EL (cell line): ENCODE measurements around the gene KCP.

Source experiments
- DNase-seq: peaks from one replicate; pipeline ENCODE4 v3.0.0-alpha.2; 2016

Gene KCP

DNA sequence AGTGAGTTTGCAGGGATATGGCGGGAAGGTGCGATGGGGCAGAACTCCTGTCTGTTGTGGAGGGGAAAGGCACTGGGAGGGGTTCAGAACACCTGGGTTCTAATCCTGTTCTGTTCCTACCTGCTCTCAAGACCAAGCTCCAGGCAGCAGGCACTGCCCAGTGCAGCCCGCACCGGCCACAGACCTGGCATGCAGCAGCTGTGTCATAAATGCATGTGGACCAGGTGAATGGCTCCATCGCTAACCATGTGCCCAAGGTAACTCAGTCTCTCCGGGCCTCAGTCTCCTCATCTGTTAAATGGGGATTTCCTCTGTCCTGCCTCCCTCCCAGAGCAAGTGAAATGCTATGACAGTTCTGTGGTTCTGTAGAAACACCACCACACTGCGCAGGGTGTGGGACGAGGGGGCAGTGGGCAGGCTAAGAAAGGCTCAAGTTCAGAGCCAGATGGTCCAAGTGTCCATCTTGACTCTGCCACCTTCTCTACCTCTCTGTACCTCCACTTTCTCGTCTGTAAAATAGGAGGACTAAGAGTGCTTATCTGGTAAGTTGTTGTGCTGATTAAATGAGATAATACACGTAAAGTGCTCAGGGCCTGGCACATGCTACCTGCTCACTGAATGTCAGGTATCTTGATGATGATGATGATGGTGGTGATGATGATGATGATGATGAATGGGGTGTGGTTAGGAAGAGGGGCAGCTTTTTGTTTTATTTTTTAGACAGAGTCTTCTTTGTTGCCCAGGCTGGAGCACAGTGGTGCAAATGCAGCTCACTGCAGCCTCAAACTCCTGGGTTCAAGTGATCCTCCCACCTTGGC, 24.9 kb downstream of the KCP start:
- DNase-seq: no peak

- DNase-seq: no peak
Observed at GRCh38 chr7:128884561-128885369, 25.7 kb downstream of the KCP start.

DNA sequence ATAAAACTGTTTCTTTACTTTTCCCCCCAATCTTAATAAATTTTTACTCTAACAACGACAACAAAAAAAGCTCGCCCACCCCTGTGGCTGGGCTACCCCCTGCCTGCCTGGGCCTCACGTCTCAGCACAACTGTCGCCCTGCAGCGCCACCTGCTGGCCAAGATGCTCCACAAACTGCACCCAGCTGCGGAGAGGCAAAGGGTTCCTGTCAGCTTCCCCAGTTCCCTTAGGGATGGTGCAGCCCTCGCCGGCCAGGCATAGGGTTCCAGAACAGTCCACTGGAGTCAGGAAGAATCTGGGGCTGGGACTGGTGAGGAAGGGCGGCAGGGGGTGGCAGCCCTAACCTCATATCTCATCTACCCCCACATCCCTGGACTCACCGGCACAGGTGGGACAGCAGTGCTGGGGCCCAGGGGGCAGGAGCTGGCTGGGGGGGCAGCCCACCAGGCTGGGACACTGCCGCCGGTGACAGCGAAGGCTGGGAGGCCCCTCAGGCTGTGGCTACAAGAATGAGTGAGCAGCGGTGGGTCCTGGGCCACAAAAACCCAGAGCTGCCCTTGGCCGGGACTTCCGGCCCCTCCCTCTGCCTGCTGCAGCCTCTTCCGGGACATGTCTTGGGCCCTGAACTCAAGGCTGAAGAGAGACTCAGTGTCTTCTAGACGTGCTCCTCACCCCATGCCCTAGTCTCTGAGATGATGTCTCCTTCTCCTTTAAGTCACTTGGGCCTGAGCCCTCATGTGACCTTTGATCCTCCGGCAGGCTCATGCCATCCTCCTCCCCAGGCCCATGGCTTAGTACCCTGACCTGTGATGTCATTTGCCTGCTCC, 26.7 kb downstream of the KCP start:
- DNase-seq: peak; percentile 71

DNA sequence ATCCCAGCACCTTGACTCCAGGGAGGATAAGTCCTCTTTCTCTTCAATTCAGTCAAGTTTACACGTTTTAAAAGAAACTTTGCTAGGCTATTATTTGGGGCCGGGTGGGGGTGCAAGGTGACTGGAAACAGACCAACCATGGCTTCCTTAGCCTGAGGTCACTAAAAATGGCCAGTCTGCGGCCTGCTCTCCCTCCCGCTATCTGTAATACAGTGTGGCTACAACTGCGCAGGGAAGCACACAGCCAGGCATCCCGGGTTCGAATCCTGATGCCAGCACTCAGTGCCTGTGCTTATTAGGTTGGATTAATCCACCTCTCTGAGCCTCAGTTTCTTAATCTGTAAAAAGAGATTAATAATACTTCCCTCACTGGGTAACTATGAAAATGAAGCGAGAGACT, 28.4 kb downstream of the KCP start:
- DNase-seq: no peak

DNA sequence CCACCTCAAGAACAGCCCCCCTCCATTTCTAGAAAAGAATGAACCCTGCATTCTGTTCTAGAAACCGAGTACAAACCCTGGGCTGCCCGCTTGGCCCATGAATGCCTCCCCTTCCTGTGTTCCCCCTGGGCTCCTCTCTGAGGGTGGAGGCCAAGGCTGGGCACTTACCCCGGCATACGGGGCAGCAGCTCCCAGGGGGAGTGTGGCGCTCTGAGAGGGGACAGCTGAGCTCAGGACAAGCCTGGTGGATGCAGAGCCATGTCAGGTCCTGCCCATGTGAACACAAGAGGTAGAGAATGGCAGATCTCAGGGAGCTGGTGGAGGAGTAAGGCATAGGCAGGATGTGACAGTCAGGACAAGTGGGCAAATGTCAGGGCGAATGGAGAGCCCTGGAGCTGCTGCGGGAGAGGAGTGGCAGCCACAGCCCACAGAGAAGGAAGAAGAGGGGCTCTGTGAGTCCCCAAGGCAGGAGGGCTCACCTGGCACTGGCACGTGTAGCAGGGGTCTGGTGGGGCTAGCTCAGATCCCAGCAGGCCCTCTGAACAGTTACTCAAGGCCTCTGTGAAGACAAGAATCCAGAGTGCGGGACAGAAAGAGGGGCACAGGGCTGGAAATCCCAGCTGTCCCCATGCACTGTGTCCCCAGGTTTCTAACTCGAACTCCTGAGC, 28.9 kb downstream of the KCP start:
- no peak for DNase-seq

DNA sequence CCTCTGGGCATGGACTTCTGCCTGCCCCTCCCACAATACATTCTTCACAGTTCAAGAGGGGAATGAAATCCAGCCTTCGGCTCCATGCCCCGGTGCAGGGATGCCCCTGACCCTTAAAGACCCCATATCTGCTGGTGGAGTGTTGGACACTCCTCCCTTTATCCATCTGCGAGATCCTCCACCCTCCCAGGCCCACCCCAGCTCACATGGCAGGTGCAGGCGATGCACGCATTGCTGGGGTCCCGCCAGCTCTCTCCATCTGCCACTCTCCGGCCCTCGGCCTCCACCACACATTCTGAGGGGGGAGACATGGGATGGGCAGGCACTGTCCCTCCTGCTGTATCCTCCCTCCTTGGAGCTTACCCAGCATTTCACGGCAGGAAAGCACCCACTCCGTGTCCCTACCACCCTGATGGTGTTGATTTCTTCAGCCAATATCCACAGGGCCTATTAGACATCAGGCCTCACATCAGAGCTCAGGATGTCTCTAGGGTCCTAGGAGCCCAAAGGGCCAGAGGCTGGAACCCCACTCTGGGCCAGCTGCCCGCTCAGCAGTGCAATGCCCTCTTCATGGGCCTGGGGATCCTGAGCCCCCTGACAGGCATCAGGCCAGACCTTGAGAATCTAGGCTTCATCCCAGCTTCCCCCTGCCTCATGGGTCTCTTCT, 29.6 kb downstream of the KCP start:
- DNase-seq: no peak

DNA sequence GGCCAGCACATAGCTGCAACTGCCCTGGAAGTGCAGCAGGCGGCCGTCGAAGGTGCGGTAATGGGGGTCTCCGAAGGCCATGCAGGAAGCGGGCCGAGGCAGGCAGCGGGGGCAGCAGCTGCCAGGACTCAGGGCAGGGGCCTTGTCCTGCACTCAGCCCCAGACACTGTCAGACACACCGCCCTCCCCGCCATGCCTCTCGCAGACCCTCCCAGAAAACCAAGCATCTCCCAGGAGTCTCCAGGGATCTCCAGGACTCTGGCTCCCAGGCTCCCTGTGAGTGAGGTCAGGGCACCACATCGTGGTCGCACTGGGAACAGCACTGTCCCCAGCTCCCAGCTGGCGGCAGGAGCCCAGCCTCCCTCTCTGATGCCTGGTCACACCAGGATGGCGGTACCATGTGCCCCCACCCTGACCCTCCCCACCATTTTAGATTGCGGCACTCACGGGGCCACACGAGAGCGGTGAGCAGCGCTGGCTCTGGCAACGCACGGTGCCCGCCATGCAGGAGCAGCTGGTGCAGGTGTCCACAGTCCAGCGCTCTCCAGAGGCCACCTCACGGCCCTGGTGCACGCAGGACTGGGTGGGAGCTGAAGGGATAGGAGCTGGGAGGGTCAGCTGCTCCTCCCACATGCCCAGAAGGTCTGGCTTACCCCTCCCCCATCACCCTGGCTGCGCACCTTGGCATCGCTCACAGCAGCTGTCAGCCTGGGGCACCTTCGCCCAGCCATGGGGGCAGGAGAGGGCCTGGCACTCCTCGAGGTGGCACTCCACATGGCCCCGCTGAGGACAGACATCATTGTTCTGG, 30.4 kb downstream of the KCP start:
- peak; percentile 65 for DNase-seq

GRCh38 chr7:128879461-128879938, 31.0 kb downstream of the KCP start:
- no peak for DNase-seq

DNA sequence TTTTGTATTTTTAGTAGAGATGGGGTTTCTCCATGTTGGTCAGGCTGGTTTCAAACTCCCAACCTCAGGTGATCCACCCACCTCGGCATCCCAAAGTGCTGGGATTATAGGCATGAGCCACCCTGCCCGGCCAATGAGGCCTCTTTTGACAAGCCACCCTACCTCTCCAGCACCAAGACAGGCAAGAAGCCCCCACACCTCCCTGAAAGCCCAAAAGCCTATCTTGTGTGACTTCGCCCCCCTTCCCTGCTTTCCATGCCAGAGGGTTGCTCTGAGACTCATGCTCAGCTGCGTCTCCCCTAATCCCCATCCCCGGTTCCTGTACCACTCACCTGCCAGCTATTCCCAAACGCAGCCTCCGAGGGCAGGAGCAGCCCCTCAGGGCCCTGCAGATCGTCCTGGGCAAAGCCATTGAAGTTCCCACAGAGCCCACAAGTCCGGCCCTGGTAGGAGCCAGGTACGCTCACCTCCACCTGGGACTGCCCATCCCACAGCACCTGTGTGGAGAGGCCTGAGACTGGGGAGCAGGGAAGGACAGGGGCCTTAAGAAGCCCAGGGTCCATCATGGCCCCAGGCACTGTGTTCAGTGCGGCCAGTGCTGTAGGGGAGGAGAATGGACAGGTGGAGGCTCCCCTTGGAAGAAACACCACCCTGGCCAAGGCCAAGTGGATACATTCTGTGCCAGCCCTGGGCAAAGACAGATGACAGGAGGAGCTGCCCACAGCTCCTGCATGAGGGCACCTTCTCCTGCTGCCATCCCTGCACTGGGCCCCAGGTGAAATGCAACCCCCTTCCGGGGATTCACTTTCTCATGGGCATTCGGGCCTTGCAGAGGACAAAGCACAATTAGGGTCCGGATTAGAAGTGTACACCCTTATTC, 32.0 kb downstream of the KCP start:
- no peak for DNase-seq

DNA sequence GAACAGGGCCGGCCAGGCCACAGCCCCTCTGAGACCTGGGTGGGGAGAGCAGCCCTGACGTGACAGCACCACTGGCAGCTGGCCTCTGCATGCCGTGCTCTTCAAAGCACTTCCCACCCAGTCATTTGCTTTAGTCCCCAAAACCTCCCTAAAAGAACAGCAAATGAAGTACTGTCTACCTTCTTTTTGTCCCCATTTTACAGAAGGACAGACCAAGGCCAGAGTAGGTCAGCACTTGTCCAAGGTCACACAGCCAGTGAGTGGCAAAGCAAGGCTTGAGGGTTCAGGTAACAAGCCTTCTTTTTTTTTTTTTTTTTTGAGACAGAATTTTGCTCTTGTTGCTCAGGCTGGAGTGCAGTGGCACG, 32.8 kb downstream of the KCP start:
- no peak for DNase-seq

GRCh38 chr7:128876978-128877755, 33.3 kb downstream of the KCP start:
- no peak for DNase-seq

DNA sequence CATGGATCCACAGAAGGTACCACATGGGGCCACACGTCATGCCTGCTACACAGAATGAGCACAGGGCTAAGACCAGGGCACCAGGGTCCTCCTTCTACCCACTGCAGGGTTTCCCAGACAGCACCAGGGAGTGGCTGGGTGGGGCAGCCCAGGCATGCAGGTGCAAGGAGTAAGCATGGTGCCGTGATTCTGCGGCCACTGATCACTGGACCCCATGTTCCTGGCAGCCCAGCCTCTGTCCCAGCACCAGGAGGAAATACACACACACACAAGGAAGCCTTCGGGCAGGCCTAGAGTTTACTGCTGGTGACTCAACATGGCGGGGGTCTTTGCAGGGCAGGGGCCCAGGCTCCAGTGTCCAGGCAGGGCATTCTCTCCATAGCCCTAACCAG, 33.9 kb downstream of the KCP start:
- DNase-seq: no peak

GRCh38 chr7:128876127-128876526, 34.4 kb downstream of the KCP start:
- no peak for DNase-seq

DNA sequence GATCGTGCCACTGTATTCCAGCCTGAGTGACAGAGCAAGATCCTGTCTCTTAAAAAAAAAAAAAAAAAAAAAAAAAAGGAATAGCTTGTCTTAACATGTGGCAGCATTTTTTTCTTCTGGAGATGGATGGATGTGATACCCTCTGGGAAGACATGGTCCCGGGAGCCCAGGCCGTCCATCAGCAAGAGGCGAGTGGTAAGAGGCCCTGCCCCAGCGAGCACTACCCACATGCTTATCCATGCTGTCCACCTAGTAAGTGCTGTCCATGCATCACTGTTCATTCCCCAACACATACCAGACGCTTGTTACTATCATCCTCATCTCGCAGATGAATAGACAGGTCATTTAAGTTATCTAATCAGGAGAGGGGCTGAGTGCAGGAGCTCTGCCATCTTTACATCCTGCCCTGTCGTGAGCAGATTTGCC, 35.0 kb downstream of the KCP start:
- no peak for DNase-seq

DNA sequence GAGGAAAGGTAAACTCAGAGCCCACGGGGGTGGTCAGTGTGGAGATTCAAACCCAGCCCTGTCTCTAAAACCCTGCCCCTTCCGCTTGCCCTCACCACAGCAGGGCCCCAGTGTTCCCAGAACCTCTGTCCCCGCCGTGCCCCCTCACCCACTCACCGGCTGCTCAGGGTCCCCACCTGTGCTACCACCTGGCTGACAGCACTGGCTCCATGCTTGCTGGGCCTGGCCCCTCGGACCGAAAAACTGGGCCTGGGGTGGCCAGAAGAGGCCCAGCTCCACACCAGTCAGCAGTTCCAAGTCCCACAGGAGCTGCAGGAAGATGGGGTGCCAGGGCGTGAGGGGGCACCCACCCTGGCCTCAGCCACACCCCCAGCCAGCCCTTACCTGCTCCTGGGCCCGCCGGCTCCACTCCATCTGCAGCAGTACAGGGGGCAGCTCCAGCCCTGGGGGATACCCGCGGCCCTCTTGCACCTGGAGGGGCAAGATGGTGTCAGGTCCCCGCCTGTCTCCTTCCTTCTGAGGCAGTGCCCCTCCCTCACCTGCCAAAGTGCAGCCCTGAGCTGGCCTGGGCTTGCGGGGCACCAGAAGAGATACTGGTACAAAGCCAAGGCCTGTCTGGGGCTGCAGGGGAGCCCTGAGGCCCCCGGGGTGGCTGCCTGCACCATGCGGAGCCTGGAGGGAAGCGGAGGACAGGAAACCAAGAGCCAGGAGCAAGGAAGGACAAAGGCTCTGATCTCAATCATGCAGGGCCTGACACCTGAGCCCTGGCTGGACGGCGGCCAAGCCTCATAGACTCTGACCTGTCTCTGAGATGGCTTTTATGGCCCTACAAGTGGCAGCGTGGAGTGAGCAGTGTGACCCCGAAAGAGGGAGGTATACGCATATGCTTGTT, 36.1 kb downstream of the KCP start:
- no peak for DNase-seq

DNA sequence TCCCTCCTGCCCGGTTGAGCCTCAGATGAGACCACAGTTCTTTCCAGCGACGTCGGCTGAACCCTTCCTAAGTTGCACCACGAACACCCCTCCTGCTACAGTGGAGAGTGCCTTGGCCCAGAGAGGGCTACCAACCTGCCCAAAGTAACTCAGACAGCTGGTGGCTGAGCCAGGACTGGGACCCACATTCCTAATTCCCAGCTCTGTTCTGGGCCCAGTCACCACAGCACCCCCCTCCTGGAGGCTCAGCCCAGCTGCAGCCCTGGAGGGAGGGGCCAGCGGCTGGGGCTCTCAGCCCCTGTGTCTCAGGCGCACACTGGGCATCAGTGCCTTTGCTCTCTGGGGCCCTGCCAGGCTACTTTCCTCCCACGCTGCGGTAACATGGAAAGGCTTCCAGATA, 37.3 kb downstream of the KCP start:
- DNase-seq: no peak

DNA sequence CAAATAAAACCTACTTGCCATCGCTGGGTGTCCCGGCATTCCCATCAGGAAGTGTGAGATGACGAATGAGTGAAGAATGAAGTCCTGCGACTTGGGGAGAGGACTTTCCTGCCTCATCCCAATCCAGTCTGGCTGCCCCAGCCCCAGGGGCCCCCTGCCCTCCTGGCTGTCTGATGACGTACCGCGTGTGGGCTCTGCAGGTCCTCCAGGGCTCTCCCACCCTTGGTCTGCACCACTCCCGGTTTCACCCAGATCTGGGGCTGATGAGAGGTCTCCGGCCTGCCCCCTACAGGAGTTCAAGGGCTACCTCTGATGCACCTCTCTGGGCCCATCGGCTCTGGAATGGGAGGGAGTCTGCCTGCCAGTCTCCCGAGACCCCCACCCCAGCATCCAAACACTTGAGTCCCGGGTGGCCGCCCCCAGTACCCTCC, 38.1 kb downstream of the KCP start:
- DNase-seq: no peak

DNA sequence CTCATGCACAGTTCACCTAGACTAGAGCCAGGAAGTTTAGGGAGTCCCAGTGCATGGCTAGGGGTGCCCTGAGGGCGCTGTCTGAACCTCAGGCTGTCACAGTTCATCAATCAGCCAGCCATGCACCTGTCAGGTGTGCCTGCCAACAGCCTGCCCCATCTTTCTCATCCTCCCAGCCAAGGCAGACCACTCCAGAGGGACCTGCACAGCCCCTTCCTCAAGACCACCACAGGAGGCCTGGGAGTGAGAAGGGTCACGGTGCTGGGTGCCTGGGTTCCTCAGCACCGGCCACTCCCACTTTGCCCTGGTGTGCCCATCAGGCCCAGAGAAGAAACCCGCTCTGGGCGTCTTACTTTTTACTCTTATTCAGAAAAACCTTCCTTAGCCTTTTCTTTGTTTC, 39.5 kb downstream of the KCP start:
- no peak for DNase-seq
